SK-N-SH (cell line): ENCODE measurements around the gene FAM222B.

ENCODE experiments used
- CTCF ChIP-seq: fragments of 200-600 bp; sonication (generic); IDR thresholded peaks from 2 replicates; pipeline ENCODE4 v1.6.1; 2017; ENCODE audit warnings: antibody characterized with exemption, mild to moderate bottlenecking, moderate library complexity
- FOSL2 ChIP-seq: IDR thresholded peaks from 2 replicates; pipeline ENCODE4 v1.4.0; 2012; ENCODE audit warnings: low read depth, mild to moderate bottlenecking, moderate library complexity, borderline replicate concordance
- GABPA ChIP-seq: IDR thresholded peaks from 2 replicates; pipeline ENCODE4 v1.4.0; 2012; ENCODE audit warnings: low read depth, mild to moderate bottlenecking
- SIN3A ChIP-seq: IDR thresholded peaks from 2 replicates; pipeline ENCODE4 v1.6.1; 2012; ENCODE audit warnings: low read depth, mild to moderate bottlenecking, low read length, moderate library complexity, borderline replicate concordance

GRCh38 chr17:28882154-28882895 is 39.7 kb upstream of the FAM222B start:
- TF ChIP-seq CTCF: no peak
- TF ChIP-seq FOSL2: no peak
- no peak for TF ChIP-seq SIN3A
- no peak for TF ChIP-seq GABPA
